Glomerular visceral epithelial cell (primary cell): ENCODE measurements around the gene MGAT4D.
A peak's percentile ranks its signal among the peaks of the same experiment; 100 is the strongest.
"Not testable (repeated sequence)": the region's sequence is repeated elsewhere in the genome, so short reads cannot be mapped to it uniquely, and the experiment has no call there.

Source experiments
- DNase-seq: peaks from one replicate; pipeline ENCODE4 v3.0.0-alpha.2; 2016; ENCODE audit errors: extremely low spot score

MGAT4D gene

DNA sequence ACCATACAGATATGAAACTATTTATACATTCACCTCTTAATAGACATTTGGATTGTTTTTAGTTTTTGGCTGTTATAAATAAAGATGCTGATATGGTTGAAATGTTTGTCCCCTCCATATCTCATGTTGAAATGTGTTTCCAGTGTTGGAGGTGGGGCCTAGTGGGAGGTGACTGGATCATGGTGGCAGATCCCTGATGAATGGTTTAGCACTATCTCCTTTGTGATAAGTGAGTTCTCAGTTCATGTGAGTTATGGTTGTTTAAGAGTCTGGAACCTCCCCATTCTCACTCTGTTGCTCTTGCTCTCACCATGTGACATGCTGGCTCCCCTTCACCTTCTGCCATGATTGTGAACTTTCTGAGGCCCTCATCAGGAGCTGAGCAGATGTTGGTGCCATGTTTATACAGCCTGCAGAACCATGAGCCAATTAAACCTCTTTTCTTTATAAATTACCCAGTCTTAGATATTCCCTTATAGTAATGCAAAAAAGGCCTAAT is 58.4 kb downstream of the MGAT4D start:
- no peak for DNase-seq

DNA sequence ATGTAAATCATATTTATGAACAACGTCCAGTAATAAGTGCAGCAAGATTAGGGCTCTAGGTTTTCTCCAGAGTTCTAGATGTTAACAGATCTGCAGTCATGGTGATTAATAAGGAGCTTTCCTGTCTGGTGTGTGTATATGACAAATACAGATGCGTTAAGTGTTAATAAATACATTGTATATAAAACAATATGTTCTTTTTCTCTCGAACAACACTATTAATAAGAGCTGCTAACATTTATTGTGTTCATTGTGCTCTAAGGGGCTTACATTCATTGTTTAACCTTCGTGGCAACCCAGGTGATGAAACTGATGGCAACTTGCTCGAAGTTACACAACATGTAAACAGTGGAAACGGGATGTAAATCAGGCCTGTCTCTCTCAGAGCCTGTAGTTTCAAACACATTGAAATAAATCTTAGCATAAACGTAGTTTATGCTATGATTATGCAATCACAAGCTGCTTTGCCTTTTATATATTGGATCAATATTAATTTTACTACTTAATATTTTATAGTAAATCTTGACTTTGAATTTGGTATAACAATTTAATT is 70.1 kb downstream of the MGAT4D start:
- DNase-seq = no peak

DNA sequence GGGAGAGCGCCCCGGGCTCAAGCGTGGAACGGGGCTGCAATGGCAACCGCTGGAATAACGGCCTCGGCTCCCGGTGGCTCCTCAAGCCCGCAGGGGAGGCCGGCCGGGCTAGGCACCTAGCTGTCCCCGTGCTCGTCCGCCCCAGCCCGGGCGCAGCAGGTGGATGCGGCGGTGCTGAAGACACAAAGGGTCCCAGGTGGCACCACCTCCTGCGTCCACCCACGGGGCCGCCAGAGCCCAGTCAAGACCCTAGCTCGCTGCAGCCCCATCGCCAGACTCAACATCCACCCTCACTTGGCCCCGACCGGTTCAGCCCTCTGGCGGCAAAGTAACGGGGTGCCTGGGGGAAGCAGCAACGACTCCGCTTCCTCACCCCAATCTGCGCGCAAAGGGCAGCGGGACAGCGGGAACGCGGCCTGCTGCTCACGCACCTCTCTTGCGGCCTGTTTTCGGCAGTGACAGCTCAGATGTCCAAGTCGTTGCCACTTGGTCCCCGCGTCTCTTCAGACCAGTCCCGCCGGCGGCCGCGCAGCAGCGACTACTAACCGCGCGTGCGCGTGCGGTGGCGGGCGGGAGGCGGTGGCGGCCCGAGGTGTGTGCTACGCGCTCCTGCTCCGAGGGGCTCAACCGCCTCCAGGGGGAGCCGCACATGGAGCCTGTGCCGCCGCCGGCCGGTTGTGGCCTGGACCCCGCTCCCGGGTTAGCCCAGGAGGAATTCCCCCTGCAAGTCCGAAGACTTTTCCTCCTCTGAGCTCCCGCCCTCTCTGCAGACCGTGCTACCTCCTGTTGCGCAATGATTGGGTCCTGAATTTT is 70.8 kb downstream of the MGAT4D start, which contains the start of gene CLGN:
TSS of gene CLGN (minus strand) at position 543 of the 813 bp plus-strand sequence. CDS start 14,570 bp downstream, outside the sequence.
- peak; percentile 86 for DNase-seq

DNA sequence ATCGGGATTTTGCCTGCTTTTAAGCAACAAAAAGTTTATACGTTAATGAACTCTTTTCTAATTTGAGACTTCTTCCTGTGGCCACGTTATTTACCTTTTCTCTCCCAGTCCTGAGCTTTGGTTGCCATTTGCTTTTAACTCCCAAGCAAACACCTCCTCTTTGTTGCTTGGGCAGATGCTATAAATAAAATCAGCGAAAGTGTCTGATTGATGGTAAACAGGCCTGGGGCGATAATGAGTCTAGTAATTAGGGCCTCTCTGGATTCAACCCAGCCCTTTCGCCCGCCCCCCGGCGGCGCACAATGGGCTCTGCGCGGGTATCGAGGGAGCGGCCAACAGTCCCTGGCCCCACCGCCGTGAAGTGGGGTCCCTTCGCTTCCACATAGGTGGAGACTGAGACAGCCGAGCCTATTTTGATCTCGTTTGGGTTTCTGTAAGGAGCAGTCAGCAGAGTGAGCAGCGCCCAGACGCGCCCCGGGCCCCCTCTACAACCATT is 71.4 kb downstream of the MGAT4D start:
- no peak for DNase-seq

DNA sequence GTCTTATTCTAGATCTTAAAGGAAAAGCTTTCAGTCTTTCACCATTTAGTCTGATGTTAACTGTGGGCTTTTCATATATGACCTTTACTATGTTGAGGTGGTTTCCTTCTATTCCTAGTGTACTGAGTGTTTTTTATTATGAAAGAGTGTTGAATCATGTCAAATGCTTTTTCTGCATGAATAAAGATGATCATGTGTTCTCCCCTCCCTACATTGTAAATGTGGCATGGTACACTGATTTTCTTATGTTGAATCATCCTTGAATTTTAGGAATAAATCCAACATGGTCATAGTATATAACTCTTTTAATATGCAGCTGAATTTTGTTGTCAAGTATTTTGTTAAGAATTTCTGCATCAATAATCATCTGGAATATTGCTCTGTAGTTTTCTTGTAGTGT is 75.0 kb downstream of the MGAT4D start:
- peak; percentile 43 for DNase-seq

DNA sequence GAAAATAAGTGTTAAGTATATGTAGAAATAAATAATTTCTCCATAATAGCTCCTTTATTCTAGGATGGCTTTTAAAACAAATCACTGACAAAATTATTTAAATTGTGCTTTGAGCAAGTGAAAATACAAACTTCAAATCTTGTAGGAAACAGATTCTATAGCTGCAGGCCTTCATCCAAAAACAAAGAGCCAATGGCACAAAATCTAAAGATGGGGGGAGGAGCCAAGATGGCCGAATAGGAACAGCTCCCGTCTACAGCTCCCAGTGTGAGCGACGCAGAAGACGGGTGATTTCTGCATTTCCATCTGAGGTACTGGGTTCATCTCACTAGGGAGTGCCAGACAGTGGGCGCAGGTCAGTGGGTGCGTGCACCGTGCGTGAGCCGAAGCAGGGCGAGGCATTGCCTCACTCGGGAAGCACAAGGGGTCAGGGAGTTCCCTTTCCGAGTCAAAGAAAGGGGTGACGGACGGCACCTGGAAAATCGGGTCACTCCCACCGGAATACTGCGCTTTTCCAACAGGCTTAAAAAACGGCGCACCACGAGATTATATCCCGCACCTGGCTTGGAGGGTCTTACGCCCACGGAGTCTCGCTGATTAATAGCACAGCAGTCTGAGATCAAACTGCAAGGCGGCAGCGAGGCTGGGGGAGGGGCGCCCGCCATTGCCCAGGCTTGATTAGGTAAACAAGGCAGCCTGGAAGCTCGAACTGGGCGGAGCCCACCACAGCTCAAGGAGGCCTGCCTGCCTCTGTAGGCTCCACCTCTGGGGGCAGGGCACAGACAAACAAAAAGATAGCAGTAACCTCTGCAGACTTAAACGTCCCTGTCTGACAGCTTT is 84.7 kb downstream of the MGAT4D start:
- not testable (repeated sequence) for DNase-seq

DNA sequence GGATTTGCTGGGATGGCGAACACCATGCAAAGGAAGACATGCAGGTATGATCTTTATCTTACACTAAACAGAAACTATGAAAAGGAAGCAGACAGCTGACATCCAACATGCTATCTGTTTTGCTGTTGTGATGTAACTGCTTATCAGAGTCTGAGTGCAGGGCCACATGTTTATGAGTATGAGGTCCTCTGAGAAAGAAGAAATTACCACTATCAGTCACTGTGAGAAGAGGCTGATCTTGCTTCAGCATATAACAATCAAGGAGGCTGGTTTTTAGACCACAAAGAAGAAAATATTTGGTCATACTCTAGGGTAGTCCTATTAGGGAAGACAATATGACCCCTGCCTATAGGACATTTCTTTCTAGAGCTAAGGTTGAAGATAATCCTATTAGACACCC is 89.1 kb downstream of the MGAT4D start:
- no peak for DNase-seq

DNA sequence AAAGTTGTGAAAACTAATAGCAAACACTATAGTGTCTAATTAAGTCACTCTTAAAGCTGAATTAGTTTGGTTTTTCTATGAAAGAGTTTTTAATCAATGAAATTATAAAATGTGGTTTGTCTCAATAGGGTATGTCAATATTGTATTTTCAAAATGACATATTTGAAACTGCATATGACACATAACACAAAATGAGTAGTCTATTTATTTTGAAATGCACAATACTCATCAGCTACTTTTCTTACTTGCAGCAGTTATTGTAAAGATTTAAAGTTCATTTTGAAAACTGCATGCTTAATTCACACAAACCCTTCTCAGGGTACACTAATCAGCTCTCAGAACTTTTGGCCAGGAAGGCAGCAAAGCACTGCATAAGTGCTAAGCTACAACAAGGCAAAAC is 91.8 kb downstream of the MGAT4D start:
- DNase-seq = no peak

DNA sequence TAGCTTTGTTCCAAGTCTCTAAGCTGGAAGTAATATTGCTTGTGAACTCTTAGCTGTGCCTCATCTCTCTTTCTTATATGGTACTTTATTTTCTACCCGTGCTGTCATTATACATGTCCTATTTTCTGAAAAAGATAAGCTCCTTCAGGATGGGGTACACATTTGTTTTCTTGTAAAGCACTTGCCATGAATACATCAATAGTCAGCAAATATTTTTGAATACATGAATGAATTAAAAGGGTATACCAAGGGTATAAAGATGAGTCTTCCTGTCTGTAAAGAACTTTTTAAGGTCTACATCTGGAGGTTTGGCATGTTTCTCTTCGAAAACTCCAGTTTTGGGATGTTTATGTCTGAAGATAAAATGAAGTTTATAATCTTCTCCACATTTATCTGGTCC is 98.0 kb downstream of the MGAT4D start:
- no peak for DNase-seq

DNA sequence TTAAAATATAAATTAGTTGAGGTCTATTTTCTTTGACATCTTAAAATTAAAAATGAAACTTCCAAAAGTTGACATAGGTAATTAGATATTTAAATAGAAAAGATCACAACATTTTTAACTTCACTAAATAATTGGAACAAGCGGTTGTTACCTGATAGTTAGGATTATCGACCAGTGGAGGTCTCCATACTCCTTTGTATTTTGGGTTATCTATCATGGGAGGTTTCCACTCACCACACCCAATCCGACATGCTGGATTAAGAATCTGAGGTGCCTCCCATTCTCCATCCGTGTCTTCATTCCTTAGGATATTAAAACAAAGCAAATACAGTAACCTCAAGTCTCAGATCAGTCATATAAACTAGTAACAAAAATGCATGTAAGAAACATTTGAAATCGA is 102.4 kb downstream of the MGAT4D start:
- DNase-seq = no peak
